HL-60 (cell line): ENCODE results near the gene PDSS2.

Source experiments
- CTCF ChIP-seq: IDR thresholded peaks from one replicate; pipeline ENCODE4 v1.5.1; 2011; ENCODE audit warnings: low read length, control low read depth, inconsistent platforms; ENCODE audit not compliant: insufficient read depth
- GABPA ChIP-seq: IDR thresholded peaks from 2 replicates; pipeline ENCODE4 v1.6.1; 2012; ENCODE audit warnings: low read depth
- POLR2AphosphoS5 ChIP-seq: IDR thresholded peaks from 2 replicates; pipeline ENCODE4 v1.6.1; 2012; ENCODE audit warnings: low read depth
- REST ChIP-seq: IDR thresholded peaks from 2 replicates; pipeline ENCODE4 v1.6.1; 2012; ENCODE audit warnings: low read depth; ENCODE audit not compliant: insufficient replicate concordance

- TF ChIP-seq CTCF (no peak), POLR2AphosphoS5 (no peak), REST (no peak), GABPA (no peak)
Measured at GRCh38 chr6:107235511-107235910, 223.9 kb downstream of the PDSS2 start.
